Peyer's patch (tissue), 4 donors: ENCODE results near the gene BIN2. TPM values are rescaled to one million over a fixed set of nuclear protein-coding genes. Genes with fewer than 3 reads are reported as not detected.

Experiments used
- DNase-seq, 3 donors: peaks; one replicate each; pipeline ENCODE4 v3.0.0-alpha.2; 2017 to 2019
- H3K27ac ChIP-seq, 4 donors: fragments of 200-600 bp; sonication (generic); one replicate each; pipeline ENCODE4 v1.5.1; 2016 to 2019
- H3K27me3 ChIP-seq, 2 donors: fragments of 200-600 bp; sonication (generic); one replicate each; pipeline ENCODE4 v1.5.1; 2019
- H3K36me3 ChIP-seq, 3 donors: fragments of 200-600 bp; sonication (generic); one replicate each; pipeline ENCODE4 v1.5.1; 2016 to 2019
- H3K4me1 ChIP-seq, 4 donors: fragments of 200-600 bp; sonication (generic); one replicate each; pipeline ENCODE4 v1.5.1; 2016 to 2019
- H3K4me3 ChIP-seq, 4 donors: fragments of 200-600 bp; sonication (generic); 1 replicate in 3 of 4; 2 replicates in 1 of 4; pipeline ENCODE4 v1.5.1; 2016 to 2019; ENCODE audit warnings: mild to moderate bottlenecking in 1 of 4
- H3K9me3 ChIP-seq, 4 donors: fragments of 200-600 bp; sonication (generic); one replicate each; pipeline ENCODE4 v1.5.1; 2016 to 2019; ENCODE audit warnings: mild to moderate bottlenecking in 1 of 4
- CTCF ChIP-seq, 6 experiments: fragments of 450-650 bp in 4 of 6; fragments of 200-600 bp in 2 of 6; sonication (generic) in 1 of 6; IDR thresholded peaks; one replicate each; pipeline ENCODE4 v1.5.1; 2017 to 2019; ENCODE audit warnings: antibody characterized with exemption in 6 of 6, mild to moderate bottlenecking in 3 of 6, moderate library complexity in 1 of 6
- POLR2A ChIP-seq, 2 donors: fragments of 450-650 bp; IDR thresholded peaks; one replicate each; pipeline ENCODE4 v1.5.1; 2017; ENCODE audit warnings: antibody characterized with exemption in 2 of 2, mild to moderate bottlenecking in 2 of 2, moderate library complexity in 2 of 2
- total RNA-seq, 4 donors: library from RNA; depleted of rRNA; stranded (reverse); fragments of >200 nt; gene quantifications; one replicate each; pipeline ENCODE4 v1.1.0, GENCODE V29; 2016

Gene BIN2
- total RNA-seq, 4 donors from 2014 or later: 2.3 to 38.0 (median 5.6) TPM

- Histone ChIP-seq H3K27me3 (no peaks in the 10 kb centered on the region), H3K4me3 (no peak overlapping the region), H3K4me1 (peaks cover 0 to 4% (median 0%) of the 10 kb centered on the region in 4 donors), H3K9me3 (no peaks in the 10 kb centered on the region), H3K36me3 (peaks cover 0 to 5% (median 0%) of the 10 kb centered on the region in 3 donors), H3K27ac (no peak overlapping the region)
- TF ChIP-seq CTCF (IDR thresholded peaks at IDR 0.05): peak in 5 of 6 experiments; percentile 26 to 70 (median 56)
- TF ChIP-seq POLR2A (IDR thresholded peaks at IDR 0.05): no peak
- DNase-seq: peak in 2 of 3 donors; percentile 54 to 55
These were observed 28.0 kb upstream of the BIN2 start for GRCh38 chr12:51351913-51352532.

GRCh38 chr12:51349026-51349425 lies 25.1 kb upstream of the BIN2 start:
- no peak overlapping the region for H3K27ac ChIP-seq
- no peak for DNase-seq
- no peaks in the 10 kb centered on the region for H3K36me3 ChIP-seq
- no peaks in the 10 kb centered on the region for H3K4me1 ChIP-seq
- H3K27me3 ChIP-seq: no peaks in the 10 kb centered on the region
- H3K4me3 ChIP-seq: no peak overlapping the region
- no peaks in the 10 kb centered on the region for H3K9me3 ChIP-seq
- no peak for TF ChIP-seq CTCF (IDR thresholded peaks at IDR 0.05)
- TF ChIP-seq POLR2A (IDR thresholded peaks at IDR 0.05): no peak

GRCh38 chr12:51348116-51348515 lies 24.1 kb upstream of the BIN2 start:
- Histone ChIP-seq H3K4me1 (no peaks in the 10 kb centered on the region), H3K9me3 (no peaks in the 10 kb centered on the region), H3K27ac (no peak overlapping the region), H3K4me3 (no peak overlapping the region), H3K36me3 (no peaks in the 10 kb centered on the region), H3K27me3 (no peaks in the 10 kb centered on the region)
- no peak for DNase-seq
- TF ChIP-seq POLR2A (IDR thresholded peaks at IDR 0.05): no peak
- no peak for TF ChIP-seq CTCF (IDR thresholded peaks at IDR 0.05)

- no peaks in the 10 kb centered on the region for H3K27me3 ChIP-seq
- no peak for DNase-seq
- H3K9me3 ChIP-seq: no peaks in the 10 kb centered on the region
- TF ChIP-seq CTCF (IDR thresholded peaks at IDR 0.05) (no peak), POLR2A (IDR thresholded peaks at IDR 0.05) (no peak)
- H3K4me3 ChIP-seq: no peak within 1 kb of the TSS
- H3K27ac ChIP-seq: no peak within 1 kb of the TSS
- no peaks in the 10 kb centered on the region for H3K4me1 ChIP-seq
- no peaks in the 10 kb centered on the region for H3K36me3 ChIP-seq
These were observed 22.6 kb upstream of the BIN2 start, which contains the start of gene CELA1 for GRCh38 chr12:51346581-51346980. Gene CELA1 (minus strand): TSS chr12:51346679. CDS start chr12:51346638, 41 bp downstream.

GRCh38 chr12:51345681-51346080 lies 21.7 kb upstream of the BIN2 start:
- no peak overlapping the region for H3K4me3 ChIP-seq
- no peak for TF ChIP-seq POLR2A (IDR thresholded peaks at IDR 0.05)
- TF ChIP-seq CTCF (IDR thresholded peaks at IDR 0.05): no peak
- H3K36me3 ChIP-seq: no peaks in the 10 kb centered on the region
- no peaks in the 10 kb centered on the region for H3K9me3 ChIP-seq
- no peaks in the 10 kb centered on the region for H3K27me3 ChIP-seq
- no peak for DNase-seq
- no peak overlapping the region for H3K27ac ChIP-seq
- peaks cover 0 to 6% (median 2%) of the 10 kb centered on the region in 4 donors for H3K4me1 ChIP-seq
